Glomerular visceral epithelial cell (primary cell): ENCODE data around the gene ARHGEF40.

Experiments
- DNase-seq: peaks from one replicate; pipeline ENCODE4 v3.0.0-alpha.2; 2016; ENCODE audit errors: extremely low spot score

Gene ARHGEF40

DNA sequence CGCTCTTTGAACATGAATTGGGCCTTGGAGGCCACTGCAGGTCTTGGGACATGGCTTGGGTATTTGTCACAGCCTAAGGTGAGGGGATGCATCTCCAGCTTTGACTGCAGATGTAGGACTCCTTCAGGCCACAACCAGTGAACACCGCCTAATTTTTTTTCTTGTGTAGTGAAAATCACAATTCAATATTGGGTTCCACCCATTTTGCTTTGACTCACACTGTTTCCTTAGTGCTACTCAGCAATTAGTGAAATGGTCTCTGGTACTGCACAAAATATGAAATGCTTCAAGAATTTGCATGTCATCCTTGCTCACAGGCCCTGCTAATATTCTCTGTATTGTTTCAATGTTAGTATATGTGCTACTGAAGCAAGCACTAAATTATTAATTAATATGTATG is 43.3 kb downstream of the ARHGEF40 start:
- DNase-seq, result no peak

- DNase-seq, result no peak
Observed at GRCh38 chr14:21118933-21119332, 48.8 kb downstream of the ARHGEF40 start.

DNA sequence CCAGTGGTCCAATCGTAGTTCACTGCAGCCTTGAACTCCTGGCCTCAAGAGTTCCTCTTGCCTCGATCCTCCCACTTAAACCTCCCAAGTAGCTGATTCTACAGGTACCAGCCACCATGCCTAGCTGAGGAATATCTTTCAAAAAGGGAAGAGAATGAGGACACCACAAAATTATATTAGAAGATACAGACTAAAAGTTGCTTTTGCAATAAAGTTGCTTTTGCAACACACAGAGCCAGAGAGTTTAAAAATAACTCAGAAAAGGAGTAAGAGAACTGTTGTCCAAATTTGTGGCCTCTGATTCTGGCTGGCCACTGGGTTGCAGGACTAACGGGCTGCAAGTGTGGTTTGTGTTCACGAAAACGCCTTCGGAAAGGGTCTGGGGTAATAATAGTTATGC is 50.6 kb downstream of the ARHGEF40 start:
- no peak for DNase-seq

GRCh38 chr14:21121122-21121521 is 51.0 kb downstream of the ARHGEF40 start:
- DNase-seq, result no peak

DNA sequence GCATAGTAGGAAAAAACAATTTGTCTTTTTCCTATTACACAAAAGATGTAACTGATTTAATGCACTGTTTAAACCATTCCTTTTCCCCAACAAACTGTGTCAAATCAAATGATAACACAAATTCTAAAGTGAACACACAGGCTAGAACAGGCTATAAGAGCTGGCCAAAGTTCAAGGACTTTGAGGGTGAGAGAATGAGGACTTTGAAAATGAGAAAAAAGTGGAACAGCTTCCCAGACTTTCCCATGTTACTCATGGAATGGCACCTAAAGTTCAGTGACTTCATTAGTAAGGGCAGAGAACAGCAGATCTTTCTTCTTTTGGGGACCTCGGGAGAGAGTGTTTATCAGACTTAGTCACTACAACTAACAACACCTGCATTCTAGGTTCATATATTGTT is 53.3 kb downstream of the ARHGEF40 start:
- DNase-seq, result no peak

GRCh38 chr14:21133901-21134300 is 63.8 kb downstream of the ARHGEF40 start:
- no peak for DNase-seq

DNA sequence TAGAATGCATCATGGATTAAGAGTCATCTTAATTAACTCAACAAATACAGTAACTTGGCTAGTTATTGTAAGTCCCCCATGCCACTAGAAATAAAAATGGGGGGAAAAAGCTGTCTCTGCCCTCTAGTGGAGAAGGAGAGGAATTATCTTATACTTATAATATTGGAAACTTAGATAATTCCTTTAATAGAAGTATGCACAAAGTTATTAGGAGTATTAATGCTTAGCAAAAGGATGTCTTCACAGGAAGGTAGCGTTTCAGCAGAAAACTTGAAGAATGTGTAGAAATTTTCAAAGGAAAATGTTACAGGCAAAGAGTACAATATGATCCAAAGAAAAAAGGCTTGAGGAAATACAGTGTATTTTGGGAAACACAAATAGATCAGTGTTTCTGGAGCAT is 65.9 kb downstream of the ARHGEF40 start:
- DNase-seq, result peak; percentile 11
